ENCODE measurements around the gene HDAC2. TPM values are rescaled to one million over a fixed set of nuclear protein-coding genes. Genes with fewer than 3 reads are reported as not detected.

Gene HDAC2
- total RNA-seq, 2 experiments from 2014 or later: 29.9 to 40.8 TPM

DNA sequence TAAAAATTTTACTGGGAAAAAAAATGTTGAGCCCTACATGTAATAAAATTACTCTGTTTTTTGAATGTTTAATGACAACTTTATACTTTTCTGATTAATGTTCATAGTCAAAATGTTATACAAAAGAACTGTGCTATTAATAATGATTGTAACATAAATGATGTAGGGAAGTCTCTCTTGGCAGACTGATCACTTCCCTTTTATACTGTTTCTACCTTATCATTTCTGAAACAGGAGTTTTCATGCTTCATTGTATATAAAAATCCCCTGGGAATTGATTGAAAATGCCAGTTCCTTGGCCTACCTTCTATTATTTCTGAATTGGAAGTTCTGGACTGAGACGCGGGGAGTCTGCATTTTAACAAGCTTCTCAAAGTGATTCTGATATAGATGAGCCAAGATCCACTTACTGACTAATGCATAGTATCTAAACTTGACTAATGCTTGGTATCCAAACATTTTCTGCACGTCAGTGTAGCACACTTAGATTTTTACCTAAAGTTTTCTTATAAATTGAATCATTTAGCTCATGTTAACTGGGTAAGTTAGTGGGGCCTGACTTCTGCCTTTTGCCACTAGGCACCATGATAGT is 7.2 kb upstream of the HDAC2 start:
- CTCF ChIA-PET: no interaction called here
- TF ChIP-seq, protein P1, sequence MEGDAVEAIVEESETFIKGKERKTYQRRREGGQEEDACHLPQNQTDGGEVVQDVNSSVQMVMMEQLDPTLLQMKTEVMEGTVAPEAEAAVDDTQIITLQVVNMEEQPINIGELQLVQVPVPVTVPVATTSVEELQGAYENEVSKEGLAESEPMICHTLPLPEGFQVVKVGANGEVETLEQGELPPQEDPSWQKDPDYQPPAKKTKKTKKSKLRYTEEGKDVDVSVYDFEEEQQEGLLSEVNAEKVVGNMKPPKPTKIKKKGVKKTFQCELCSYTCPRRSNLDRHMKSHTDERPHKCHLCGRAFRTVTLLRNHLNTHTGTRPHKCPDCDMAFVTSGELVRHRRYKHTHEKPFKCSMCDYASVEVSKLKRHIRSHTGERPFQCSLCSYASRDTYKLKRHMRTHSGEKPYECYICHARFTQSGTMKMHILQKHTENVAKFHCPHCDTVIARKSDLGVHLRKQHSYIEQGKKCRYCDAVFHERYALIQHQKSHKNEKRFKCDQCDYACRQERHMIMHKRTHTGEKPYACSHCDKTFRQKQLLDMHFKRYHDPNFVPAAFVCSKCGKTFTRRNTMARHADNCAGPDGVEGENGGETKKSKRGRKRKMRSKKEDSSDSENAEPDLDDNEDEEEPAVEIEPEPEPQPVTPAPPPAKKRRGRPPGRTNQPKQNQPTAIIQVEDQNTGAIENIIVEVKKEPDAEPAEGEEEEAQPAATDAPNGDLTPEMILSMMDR (IDR thresholded peaks at IDR 0.05): no peak

DNA sequence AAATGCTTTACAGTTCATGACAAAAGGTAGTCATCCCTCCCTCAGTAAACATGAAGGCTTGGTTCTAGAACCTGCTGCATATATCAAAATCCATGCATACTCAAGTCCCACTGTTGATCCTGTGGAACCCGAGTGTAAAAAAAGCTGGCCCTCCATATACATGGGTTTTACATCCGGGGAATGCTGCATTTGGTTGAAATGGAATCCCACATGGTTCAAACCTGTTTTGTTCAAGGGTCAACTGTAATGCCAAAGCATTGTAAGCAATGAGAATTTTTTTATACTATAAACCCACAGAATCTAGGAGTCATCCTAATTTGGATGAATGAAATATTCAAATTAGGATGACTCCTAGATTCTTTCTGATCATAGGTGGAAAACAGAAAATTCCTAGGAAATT is 5.9 kb upstream of the HDAC2 start:
- intact Hi-C loops (cut with DNase I, micrococcal nuclease): no loop called here
- Mint-ChIP-seq H3K9me3 (no peaks in the 10 kb centered on the region), H3K4me1 (ENCODE audit: low read depth) (no peaks in the 10 kb centered on the region), H3K27ac (no peak overlapping the region), H3K4me3 (no peak overlapping the region), H3K36me3 (ENCODE audit: low read depth) (no peaks in the 10 kb centered on the region), H3K27me3 (no peaks in the 10 kb centered on the region)
- no peaks in the 10 kb centered on the region for H3K27me3 ChIP-seq (ENCODE audit: control insufficient read depth in 1 of 2, insufficient read depth in 2 of 2, low read length in 2 of 2)
- no peak for DNase-seq
- no peak for ATAC-seq (ENCODE audit: poor library complexity)
- no peaks in the 10 kb centered on the region for H3K9me3 ChIP-seq (ENCODE audit: control insufficient read depth in 1 of 2, insufficient read depth in 1 of 2, low read length in 2 of 2)
- no peak overlapping the region for H3K27ac ChIP-seq (ENCODE audit: low read depth in 1 of 2, low read length in 2 of 2)
- H3K4me1 ChIP-seq (ENCODE audit: insufficient read depth, low read length): peaks cover 2% of the 10 kb centered on the region
- CTCF ChIA-PET: interaction anchor here (1.1 kb wide), 1 partner anchor 10 kb away, joined by 3 read pairs; no protein-coding TSS in a partner anchor
- POLR2A ChIA-PET: no interaction called here
- TF ChIP-seq, protein P1 (IDR thresholded peaks at IDR 0.05): no peak
- no peak overlapping the region for H3K4me3 ChIP-seq (ENCODE audit: low read length)
- H3K36me3 ChIP-seq (ENCODE audit: insufficient read depth, low read length): no peaks in the 10 kb centered on the region

More for the DNA sequence above, 7.2 kb upstream of the HDAC2 start:
- Histone ChIP-seq H3K36me3 (ENCODE audit: insufficient read depth, low read length) (no peaks in the 10 kb centered on the region), H3K4me3 (ENCODE audit: low read length) (no peak overlapping the region), H3K27ac (ENCODE audit: low read depth in 1 of 2, low read length in 2 of 2) (no peak overlapping the region), H3K27me3 (ENCODE audit: control insufficient read depth in 1 of 2, insufficient read depth in 2 of 2, low read length in 2 of 2) (no peaks in the 10 kb centered on the region), H3K9me3 (ENCODE audit: control insufficient read depth in 1 of 2, insufficient read depth in 1 of 2, low read length in 2 of 2) (no peaks in the 10 kb centered on the region), H3K4me1 (ENCODE audit: insufficient read depth, low read length) (no peaks in the 10 kb centered on the region)
- no peak overlapping the region for H3K4me3 Mint-ChIP-seq
- POLR2A ChIA-PET: no interaction called here
- no peak overlapping the region for H3K27ac Mint-ChIP-seq
- no peaks in the 10 kb centered on the region for H3K27me3 Mint-ChIP-seq
- no peaks in the 10 kb centered on the region for H3K9me3 Mint-ChIP-seq
- DNase-seq: no peak
- intact Hi-C loops (cut with DNase I, micrococcal nuclease): no loop called here
- H3K36me3 Mint-ChIP-seq (ENCODE audit: low read depth): no peaks in the 10 kb centered on the region
- no peaks in the 10 kb centered on the region for H3K4me1 Mint-ChIP-seq (ENCODE audit: low read depth)
- ATAC-seq (ENCODE audit: poor library complexity): no peak

DNA sequence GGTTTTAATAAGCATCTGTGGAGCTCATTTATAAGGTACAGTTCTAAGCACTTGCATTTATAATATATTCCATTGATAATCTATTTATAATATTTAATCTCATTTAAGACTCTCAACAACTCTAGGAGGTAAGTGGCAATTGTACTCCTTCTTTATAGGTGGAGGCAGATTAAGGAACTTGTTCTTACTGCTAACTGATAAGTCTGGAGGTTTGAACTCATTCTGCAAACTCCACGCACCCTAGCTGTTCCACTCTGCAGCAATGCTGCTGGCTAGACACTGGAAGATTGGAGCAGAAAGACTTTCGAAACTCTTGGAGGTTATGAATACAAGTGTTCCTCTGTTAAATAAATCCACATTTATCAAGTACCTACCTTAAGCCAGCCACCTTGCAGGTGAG is 793 bp upstream of the HDAC2 start:
- Histone ChIP-seq H3K4me3 (ENCODE audit: low read length) (peak overlapping the region; percentile 81), H3K36me3 (ENCODE audit: insufficient read depth, low read length) (no peaks in the 10 kb centered on the region), H3K27me3 (ENCODE audit: control insufficient read depth in 1 of 2, insufficient read depth in 2 of 2, low read length in 2 of 2) (no peaks in the 10 kb centered on the region), H3K4me1 (ENCODE audit: insufficient read depth, low read length) (peaks cover 20% of the 10 kb centered on the region), H3K9me3 (ENCODE audit: control insufficient read depth in 1 of 2, insufficient read depth in 1 of 2, low read length in 2 of 2) (no peaks in the 10 kb centered on the region), H3K27ac (ENCODE audit: low read depth in 1 of 2, low read length in 2 of 2) (peak overlapping the region in 1 of 2 donors; percentile 76)
- DNase-seq: peak in 2 of 14 experiments; percentile 5 to 13
- intact Hi-C loops (cut with DNase I, micrococcal nuclease): no loop called here
- ATAC-seq (ENCODE audit: poor library complexity): no peak
- Mint-ChIP-seq H3K27me3 (no peaks in the 10 kb centered on the region), H3K36me3 (ENCODE audit: low read depth) (peaks cover 12% of the 10 kb centered on the region), H3K4me3 (peak overlapping the region; percentile 98), H3K4me1 (ENCODE audit: low read depth) (peaks cover 38% of the 10 kb centered on the region), H3K27ac (peak overlapping the region; percentile 84), H3K9me3 (no peaks in the 10 kb centered on the region)
- TF ChIP-seq, protein P1 (IDR thresholded peaks at IDR 0.05): no peak
- POLR2A ChIA-PET: interaction anchor here (0.9 to 1.7 kb wide), 4 partner anchors 9 to 37 kb away, joined by 4 to 8 read pairs (median 4); no protein-coding TSS in a partner anchor
- CTCF ChIA-PET: no interaction called here

Data from CD4-positive, alpha-beta T cell (primary cell).